Right forelimb (tissue), 1 donor: ENCODE results near the gene ANKMY1.

ENCODE experiments used
- DNase-seq: peaks from one replicate; pipeline ENCODE4 v3.0.0-alpha.2; 2018

Gene ANKMY1

DNA sequence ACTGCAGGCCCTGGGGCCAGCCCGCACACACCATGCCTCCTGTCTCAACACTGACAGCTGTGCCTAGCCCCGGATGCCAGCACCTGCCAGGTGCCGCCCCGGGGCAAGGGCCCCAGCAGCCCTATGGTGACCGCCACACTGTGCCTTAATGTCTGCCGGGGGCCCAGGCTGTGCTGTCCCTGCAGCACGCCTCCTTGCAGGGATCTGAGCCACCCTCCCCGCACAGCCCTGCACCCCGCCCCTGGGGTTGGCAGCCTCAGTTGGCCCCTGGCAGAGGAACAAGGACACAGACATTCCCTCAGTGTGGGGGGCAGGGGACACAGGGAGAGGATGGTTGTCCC, 20.3 kb upstream of the ANKMY1 start:
- DNase-seq = no peak

DNA sequence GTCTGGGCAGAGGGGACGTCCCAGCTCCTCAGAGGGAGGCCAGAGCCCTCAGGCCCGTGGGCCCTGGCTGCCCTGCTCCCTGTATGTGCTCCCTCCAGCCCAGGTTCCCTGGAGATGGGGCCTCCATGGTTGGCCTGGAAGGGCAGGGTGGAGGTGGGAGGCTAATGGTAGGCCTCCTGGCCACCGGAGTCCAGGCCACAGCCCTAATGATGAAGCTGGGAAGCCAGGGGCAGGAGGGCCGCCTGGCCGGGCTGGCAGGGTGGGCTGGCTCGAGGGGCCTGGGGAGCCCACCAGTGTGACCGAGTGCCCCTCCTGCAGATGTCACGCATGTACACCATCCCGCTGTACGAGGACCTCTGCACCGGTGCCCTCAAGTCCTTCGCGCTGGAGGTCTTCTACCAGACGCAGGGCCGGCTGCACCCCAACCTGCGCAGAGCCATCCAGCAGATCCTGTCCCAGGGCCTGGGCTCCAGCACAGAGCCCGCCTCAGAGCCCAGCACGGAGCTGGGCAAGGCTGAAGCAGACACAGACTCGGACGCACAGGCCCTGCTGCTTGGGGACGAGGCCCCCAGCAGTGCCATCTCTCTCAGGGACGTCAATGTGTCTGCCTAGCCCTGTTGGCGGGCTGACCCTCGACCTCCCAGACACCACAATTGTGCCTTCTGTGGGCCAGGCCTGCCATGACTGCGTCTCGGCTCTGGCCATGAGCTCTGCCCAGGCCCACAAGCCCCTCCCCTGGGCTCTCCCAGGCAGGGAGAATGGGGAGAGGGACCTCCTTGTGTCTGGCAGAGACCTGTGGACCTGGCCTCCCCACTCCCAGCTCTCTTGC, 19.7 kb upstream of the ANKMY1 start:
- DNase-seq = no peak

DNA sequence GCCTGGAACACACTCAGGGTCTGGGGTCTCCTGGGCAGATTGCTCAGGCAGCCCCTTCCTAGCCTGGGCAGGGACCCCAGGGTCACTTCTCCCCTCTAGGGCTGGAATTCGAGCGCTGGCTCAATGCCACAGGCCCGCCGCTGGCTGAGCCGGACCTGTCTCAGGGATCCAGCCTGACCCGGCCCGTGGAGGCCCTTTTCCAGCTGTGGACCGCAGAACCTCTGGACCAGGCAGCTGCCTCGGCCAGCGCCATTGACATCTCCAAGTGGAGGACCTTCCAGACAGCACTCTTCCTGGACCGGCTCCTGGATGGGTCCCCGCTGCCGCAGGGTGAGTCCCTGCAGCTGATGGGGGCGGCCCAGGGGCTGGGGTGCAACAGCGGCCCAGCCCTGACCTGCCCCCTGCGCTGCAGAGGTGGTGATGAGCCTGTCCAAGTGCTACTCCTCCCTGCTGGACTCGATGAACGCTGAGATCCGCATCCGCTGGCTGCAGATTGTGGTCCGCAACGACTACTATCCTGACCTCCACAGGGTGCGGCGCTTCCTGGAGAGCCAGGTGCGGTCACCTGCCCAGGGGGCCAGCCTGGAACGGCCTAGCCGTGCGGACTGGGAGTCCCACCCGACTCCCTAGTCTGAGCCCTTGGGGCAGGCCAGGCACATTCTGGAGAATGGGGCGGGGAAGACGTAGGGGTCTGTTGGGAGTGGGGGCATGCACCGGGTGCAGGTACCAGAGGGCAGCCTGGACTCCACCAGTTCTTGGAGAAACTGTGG, 18.8 kb upstream of the ANKMY1 start:
- DNase-seq = no peak

DNA sequence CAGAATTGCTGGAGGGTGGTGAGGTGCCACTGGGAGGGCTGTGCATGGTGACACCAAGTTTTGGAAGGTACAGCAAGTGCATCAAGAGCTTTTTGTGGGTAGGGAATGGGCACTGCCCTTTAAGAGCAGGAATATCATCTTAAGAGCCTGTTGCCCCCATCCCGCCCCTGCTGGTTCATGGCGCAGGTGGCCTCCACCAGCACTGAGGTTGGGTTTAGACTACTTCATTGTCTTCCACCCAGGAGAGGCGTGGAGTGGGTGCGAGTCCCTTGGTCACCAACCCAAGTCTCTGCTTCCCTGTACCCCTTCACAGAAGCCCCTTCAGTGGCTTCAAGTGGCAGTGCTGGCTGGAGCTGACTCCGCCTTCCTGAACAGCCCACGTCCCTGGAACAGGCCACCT, 18.2 kb upstream of the ANKMY1 start:
- DNase-seq = no peak

DNA sequence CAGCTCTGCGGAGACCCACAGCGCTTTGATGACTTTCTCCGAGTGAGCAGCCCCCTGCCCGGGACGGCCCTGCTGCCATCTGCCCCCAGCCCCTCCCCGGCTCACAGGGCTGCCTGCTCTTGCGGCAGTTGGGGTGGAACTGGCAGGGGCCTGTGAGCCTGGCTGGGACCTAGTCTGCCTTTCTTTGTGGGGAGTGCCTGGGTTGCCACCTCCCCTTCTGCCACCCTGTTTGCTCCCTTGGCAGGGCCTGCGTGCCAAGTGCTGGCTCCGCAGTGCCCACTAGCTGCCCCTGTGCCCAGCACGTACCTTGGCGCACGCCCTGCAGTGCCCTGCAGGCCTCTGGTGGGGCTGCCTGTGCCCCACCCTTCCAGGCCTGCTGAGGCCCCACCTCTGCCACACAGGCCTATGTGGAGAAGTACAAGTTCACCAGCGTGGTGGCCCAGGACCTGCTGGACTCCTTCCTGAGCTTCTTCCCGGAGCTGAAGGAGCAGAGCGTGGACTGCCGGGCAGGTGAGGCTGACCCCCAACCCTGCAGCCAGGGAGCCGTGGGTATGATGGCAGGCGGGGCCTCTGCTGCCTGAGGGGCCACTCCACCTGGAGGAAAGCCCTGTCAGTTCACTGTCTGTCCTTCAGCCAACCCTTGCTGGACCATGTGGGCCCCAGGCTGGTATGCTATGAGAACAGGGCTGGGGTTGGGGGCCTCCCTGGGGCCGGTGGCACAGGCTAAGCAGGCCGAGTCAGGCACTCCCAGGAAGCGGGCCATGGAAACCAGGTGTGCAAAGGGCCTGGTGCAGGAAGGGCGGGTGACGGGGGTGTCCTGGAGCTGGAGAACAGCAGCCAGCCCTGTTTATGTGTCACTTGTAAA, 17.5 kb upstream of the ANKMY1 start:
- DNase-seq = no peak

DNA sequence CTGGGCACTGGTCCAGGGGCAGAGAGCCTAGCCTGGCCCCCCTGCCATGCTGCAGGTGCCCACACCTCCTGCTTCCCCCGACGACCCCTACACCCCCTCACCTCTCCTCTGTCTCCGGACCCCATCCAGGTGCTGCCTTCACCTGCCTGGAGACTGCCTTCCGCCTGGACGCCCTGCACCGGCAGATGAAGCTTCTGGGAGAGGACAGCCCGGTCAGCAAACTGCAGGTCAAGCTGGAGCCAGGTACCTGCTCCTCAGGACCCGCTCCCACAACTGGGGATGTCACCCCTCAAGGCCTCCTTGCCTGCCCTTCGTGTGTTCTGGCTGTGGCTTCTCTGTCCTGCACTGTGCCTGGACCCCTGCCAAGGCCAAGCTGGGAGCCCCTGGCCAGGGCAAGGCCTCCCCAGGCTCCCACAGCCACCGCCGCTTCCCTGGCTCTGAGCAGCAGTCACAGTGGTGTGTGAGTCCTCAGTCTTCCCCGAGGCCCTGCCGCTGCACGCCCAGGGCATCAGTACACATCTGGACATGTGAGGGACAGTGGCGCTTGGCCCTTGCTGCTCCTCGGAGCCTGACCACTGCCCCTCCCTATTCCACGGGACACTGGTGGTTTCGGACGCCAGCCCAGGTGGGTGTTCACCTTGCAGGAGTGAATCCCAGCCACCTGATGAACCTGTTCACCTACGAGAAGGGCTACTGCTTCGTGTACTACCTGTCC, 16.8 kb upstream of the ANKMY1 start:
- DNase-seq = no peak

DNA sequence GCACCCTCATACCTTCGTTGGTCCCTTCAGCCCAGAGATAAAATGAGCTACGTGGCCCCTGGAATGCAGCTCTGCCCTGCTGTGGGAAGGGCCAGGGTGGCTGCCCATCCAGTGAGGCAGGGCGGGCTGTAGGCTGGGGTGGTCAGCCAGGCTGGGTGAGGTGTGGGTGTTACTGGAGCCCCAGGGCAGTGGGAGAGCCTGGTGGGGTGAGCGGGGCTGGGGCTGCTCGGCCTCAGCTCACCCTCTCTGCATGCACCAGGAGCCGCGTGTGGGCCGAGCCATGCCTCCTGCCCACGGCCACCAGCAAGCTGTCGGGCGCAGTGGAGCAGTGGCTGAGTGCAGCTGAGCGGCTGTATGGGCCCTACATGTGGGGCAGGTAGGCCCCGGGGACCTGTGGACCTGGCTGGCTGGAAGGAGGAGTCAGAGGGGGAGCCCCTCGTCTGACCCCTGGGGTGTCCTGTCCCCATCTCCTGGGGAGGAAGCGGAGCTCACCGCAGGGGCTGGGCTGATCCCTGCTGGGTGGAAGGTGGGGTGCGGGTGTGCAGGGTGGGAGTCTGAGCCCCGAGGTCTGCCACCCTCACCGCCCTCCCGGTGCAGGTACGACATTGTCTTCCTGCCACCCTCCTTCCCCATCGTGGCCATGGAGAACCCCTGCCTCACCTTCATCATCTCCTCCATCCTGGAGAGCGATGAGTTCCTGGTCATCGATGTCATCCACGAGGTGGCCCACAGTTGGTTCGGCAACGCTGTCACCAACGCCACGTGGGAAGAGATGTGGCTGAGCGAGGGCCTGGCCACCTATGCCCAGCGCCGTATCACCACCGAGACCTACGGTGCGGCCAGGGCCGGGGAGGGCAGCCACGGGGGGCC, 16.0 kb upstream of the ANKMY1 start:
- DNase-seq = no peak

DNA sequence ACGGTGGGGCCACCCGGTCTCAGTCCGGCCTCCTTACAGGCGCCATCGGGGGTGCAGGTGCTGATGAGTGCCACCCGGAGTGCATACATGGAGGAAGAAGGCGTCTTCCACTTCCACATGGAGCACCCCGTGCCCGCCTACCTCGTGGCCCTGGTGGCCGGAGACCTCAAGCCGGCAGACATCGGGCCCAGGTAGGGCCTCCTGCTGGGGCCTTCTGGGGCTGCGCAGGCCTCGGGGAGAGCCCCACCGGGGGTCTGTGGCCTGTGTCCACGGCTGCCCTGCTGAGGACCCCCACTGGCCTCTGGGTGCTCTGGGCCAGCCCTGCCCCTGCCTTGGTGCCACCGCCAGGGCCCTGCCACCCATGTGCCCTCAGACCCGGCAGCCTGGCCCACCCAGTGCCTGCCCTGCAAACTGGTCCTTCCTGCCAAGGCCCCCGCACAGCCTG, 15.3 kb upstream of the ANKMY1 start:
- no peak for DNase-seq

DNA sequence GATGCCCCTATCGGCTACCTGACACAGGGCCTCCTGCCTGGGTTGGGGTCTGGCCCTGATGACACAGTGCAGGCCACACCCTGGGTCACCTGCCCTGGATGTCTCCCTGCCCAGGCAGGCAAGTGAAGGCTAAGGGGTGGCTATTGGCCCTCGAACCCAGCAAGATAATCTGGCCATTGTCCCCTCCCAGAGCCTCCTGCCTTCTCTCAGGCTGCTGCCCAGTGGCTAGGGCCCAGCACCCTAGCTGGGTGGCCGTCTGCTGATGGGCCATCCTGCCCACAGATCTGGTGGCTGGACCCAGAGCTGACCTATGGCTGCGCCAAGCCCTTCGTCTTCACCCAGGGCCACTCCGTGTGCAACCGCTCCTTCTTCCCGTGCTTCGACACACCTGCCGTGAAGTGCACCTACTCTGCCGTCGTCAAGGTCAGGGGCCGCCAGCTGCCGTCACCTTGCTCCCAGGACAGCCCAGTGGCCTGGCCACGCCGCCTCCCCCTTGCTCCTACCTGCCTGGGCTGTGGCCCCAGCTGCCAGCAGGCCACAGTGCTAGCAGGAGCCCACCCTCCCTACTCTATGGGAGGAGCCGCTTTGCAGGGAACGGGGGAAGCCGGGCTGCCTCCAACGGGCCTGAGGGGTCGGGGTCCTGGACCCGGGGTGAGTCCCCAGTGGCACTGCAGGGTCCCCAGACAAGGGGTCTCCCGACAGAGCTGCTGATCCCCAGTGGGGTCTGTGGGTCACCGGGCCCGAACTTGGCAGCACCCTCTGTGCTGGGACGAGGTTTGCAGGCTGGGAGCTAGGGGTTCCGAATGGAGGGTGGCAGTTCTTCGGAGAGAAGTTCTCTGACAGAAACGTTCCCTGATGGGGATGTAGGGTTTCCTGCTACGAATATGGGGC, 14.6 kb upstream of the ANKMY1 start:
- no peak for DNase-seq

DNA sequence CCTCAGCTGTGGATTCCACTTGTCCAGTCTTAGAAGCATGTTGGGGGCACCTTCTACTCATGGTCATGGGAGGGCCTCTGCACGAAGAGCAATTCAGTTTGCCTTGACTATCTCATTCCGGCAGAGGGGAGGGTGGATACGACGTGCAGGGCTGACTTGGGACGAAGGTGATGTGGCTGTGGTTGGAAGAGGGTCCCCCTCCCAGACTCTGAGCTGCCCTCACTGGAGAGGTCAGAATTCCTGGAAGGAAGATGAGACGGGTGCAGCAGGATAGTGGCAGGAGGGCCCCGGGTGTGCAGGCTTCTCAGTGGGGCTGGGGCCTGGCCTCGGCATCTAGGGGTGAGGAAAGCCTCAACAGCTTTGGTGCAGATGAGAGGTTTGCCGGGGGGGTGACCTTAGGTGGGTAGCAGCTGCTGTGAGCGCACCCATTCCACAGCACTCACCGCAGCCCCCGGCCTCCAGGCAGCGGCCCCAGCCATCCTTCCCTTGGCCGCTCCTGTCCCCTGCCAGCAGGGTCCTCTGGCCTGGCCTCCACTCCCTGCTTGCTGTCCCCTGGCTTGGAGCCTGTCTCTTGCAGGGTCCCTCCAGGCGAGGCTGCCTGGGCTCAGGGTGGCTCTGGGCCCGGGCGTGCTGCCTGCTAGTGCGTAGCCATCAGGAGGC, 13.7 kb upstream of the ANKMY1 start:
- DNase-seq = no peak

DNA sequence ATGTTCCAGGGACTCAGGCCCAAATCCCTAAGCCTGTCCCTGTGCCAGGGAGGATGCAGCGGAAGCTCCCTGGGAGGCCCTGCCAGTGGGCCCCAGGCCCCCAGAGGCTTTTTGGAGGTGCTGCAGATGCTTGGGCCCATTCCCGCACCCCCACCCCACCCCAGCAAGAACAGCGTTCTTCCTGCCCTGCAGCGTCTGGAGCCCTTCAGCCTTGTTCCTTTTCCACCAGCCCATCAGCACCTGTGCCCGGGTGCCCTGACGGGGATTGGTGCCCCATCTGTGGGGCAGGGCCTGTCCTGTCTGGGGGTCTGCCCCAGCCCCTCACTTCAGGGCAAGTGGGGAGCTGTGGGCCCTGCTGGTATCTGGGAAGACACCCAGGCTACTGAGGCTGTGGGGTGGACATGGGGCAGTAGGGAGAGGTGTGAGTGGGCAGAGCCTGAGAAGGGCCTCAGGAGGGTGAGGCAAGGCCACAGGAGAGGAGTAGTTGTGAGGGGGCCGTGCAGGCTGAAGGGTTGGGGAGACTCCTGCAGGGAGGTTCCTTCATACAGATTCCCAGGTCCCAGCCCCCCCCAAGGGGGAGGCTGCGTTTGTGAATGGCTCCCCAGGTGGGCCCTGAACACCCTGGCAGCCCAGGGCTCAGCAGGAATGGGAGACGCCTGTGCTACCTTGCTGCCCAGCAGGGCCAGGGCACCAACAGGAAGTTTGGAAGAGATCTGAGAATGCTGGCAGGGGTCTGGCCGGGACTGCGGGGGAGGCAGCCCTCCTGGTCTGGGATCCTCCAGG, 12.9 kb upstream of the ANKMY1 start:
- DNase-seq = no peak

DNA sequence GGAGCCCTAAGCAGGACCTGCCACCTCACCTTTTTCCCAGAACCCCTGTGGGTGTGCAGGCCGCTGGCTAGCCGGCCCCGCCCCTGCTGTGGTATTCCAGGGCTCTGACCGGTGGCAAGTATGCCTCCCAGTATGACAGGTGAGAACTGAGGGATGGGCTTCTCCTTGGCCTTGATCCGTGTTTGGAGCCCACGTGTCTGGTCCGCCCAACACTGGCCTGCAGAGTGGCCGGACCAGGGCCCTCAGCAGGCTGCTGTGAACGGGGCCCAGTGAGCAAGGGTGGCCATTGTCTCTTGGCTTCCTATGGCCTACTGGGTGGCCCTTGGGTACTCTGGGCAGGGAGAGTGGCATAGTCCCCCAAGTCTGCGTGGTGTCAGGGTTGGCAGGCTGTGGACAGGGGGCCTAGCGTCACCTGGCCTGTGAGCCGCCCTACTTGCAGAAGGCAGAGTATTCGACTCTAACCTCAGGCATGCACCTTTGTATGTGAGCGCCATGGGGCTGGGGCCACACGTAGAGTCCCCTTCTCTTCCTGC, 12.3 kb upstream of the ANKMY1 start:
- no peak for DNase-seq

DNA sequence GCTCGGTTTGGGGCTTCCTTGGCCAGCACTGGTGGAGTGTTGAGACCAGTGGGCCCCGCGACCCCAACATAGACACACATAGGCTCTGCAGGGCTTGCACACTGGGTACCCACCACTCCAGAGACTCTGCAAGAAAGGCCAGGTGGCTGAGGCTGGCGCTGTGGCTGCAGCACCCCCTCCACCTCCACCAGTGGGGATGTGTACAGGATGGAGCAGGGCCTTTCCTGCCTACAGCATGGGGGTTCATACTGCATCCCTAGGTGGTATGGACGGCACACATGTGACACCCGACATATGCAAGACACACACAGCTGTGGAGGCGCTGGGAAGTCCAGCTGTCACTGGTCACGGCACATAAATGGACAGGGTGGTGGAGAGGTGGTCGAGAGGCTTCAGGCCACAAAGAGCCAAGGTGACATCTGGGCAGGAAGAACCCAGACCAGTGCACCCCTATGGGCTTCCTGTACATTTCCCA, 11.8 kb upstream of the ANKMY1 start:
- DNase-seq = peak; percentile 46

DNA sequence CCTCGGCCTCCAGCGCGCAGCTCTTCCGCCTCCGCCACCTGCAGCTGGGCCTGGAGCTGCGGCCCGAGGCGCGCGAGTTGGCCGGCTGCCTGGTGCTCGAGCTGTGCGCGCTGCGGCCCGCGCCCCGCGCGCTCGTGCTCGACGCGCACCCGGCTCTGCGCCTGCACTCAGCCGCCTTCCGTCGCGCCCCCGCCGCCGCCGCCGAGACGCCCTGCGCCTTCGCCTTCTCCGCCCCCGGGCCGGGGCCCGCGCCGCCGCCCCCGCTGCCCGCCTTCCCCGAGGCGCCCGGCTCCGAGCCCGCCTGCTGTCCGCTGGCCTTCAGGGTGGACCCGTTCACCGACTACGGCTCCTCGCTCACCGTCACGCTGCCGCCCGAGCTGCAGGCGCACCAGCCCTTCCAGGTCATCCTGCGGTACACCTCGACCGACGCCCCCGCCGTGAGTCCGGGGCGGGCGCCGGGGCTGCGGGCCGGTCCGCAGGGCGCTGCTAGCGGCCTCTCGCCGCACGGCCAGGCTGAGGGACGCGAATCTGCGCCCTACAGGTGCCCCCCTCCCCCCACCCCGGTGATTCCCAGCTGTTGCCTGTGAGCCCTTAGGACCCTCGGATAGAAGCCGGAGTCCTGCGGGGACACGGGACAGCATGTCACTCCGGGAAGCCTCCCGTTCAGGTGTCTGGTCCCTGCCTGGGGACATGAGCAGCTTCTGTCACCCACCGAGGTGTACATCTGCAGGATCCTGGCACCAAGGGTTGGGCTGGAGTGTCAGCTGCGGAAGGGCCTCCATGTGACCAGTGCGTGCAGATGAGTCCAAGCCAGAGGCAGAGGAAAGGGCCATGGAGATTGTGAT, 11.1 kb upstream of the ANKMY1 start:
- peak; percentile 83 for DNase-seq

DNA sequence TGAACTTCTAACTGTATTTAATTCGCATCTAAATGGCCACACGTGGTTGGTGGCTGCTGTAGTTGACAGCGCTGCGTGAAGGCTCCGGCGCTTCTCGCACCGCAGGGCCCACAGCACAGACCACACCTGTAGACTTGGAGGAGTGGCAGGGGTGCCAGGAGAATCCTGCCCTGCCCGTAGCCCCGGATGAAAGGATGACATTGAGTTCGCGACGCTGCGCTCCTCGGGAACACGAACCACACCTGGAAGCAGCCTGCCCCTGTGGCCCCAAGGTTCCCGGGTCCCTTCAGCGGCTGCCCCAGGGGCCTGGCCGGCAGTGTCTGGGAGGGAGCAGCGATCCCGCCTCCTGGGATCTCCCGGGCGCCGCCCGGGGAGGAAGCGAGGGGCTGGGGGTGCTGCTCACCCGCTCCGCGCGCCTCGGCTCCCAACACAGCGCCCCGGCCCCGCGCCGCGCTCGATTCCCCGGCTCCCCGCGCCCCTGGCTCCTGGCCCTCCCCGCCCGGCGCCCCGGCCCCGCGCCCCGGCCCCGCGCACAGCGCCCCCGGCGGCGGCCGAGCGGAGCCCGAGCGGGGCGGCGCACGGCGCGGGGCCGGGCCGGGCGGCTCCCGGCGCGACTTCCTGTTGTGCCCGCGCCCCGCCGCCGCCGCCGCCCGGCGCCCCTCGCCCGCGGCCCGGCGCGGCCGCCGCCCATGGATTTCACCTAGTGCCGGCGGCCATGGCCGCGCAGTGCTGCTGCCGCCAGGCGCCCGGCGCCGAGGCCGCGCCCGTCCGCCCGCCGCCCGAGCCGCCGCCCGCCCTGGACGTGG, 10.3 kb upstream of the ANKMY1 start, which contains the start of gene RNPEPL1:
TSS of gene RNPEPL1 (plus strand) at position 613 of the 806 bp plus-strand sequence. CDS start at position 716, 103 bp downstream.
- DNase-seq = peak; percentile 53

DNA sequence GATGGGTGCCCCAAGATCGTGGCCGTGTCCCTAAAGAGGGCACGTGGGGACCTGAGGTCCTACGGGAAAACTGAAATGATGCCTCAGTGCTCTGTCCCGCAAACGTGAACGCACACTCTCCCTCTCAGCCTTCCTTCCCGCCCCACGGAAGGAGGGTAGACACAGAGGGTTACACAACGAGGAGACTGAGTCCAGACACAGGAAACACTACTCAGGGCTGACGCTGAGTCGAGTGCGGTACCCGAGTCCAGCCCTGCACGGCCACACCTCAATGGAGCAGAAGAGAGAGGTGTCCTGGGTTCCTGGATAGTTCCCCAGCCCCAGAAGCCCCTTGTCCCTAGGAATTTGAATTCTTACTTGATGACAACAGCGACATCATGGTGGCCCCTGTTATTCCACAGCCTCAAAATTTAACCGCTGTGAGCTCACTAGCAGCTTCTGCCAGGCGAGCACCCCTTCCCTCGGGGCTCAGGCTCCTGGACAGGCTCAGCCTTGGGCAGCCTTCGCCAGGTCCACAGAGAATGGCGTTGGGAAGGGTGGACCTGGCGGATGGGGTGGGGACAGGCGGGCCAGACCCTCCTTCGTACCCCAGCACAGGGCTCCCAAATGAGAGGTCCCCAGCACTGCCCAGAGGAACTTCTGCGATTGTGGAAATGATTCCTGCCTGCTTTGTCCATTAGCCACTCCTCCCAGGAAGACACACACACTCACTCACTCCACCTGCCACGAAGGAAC, 9.5 kb upstream of the ANKMY1 start:
- peak; percentile 39 for DNase-seq
